ENCODE measurements around the gene CD36.

DNA sequence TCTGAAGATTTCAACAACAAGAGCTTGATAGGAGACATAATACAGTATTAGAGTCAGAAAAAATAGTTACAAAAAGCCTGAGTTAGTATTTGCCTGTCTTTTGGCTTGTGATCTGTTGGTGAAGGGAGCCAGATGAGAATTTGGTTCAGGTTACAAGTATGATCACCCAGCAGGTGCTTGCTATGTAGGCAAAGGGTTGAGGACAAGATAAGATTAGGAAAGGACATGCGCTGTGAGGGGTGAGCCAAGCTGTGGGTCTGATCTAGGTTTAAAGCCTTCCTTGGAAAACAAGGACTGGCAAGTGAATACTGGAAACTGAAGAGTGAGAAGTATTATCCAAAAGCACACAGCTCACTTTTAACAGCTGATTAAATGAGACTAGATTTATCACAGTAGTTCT lies 28.7 kb upstream of the CD36 start:
- TF ChIP-seq, protein P1, sequence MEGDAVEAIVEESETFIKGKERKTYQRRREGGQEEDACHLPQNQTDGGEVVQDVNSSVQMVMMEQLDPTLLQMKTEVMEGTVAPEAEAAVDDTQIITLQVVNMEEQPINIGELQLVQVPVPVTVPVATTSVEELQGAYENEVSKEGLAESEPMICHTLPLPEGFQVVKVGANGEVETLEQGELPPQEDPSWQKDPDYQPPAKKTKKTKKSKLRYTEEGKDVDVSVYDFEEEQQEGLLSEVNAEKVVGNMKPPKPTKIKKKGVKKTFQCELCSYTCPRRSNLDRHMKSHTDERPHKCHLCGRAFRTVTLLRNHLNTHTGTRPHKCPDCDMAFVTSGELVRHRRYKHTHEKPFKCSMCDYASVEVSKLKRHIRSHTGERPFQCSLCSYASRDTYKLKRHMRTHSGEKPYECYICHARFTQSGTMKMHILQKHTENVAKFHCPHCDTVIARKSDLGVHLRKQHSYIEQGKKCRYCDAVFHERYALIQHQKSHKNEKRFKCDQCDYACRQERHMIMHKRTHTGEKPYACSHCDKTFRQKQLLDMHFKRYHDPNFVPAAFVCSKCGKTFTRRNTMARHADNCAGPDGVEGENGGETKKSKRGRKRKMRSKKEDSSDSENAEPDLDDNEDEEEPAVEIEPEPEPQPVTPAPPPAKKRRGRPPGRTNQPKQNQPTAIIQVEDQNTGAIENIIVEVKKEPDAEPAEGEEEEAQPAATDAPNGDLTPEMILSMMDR (IDR thresholded peaks at IDR 0.05; ENCODE audit: low read depth, low read length): no peak
- no peak for TF ChIP-seq EZH2phosphoT487 (IDR thresholded peaks at IDR 0.05; ENCODE audit: low read depth)
